ENCODE data around the gene GABARAP.

DNA sequence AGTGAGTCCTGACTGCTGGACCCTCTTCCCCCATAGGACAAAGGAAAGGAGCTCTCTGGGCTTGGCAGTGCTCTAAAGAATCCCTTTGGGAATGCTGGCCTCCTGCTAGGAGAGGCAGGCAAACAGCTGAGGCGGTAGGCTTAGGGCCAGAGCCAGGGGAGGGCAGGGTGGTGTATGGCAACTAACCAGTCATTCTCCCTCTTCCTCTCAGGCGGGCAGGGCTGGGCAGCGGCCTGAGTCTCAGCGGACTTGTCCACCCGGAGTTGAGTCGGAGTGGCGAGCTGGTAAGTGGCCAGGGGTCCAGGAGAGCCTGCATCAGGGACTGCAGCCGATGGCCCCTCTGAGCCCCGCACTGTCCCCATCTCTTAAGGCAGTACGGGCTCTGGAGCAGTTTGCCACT, 18.1 kb downstream of the GABARAP start:
- TF ChIP-seq FOXM1 (IDR thresholded peaks at IDR 0.05; ENCODE audit: low read depth): no peak
- no peak for TF ChIP-seq GATA2 (CRISPR knock-in tag; IDR thresholded peaks at IDR 0.05)
- TF ChIP-seq, protein P1, sequence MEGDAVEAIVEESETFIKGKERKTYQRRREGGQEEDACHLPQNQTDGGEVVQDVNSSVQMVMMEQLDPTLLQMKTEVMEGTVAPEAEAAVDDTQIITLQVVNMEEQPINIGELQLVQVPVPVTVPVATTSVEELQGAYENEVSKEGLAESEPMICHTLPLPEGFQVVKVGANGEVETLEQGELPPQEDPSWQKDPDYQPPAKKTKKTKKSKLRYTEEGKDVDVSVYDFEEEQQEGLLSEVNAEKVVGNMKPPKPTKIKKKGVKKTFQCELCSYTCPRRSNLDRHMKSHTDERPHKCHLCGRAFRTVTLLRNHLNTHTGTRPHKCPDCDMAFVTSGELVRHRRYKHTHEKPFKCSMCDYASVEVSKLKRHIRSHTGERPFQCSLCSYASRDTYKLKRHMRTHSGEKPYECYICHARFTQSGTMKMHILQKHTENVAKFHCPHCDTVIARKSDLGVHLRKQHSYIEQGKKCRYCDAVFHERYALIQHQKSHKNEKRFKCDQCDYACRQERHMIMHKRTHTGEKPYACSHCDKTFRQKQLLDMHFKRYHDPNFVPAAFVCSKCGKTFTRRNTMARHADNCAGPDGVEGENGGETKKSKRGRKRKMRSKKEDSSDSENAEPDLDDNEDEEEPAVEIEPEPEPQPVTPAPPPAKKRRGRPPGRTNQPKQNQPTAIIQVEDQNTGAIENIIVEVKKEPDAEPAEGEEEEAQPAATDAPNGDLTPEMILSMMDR (IDR thresholded peaks at IDR 0.05): no peak
- TF ChIP-seq EP300 (IDR thresholded peaks at IDR 0.05; ENCODE audit: borderline replicate concordance in 1 of 2, low read depth in 1 of 2, low read length in 1 of 2): no peak
- TF ChIP-seq GABPA (IDR thresholded peaks at IDR 0.05; ENCODE audit: low read depth): no peak
- no peak for TF ChIP-seq NFIC (IDR thresholded peaks at IDR 0.05; ENCODE audit: borderline replicate concordance)
- TF ChIP-seq POLR2AphosphoS5 (IDR thresholded peaks at IDR 0.05; ENCODE audit: low read depth, low read length): no peak
- TF ChIP-seq RAD21 (IDR thresholded peaks at IDR 0.05; ENCODE audit: low read length): no peak
- no peak for TF ChIP-seq TAF1 (IDR thresholded peaks at IDR 0.05; ENCODE audit: borderline replicate concordance, low read depth, low read length)
- TF ChIP-seq YY1 (IDR thresholded peaks at IDR 0.05; ENCODE audit: low read depth): no peak
- no peak for TF ChIP-seq EZH2phosphoT487 (IDR thresholded peaks at IDR 0.05; ENCODE audit: borderline replicate concordance, low read depth)
- TF ChIP-seq, protein P2, sequence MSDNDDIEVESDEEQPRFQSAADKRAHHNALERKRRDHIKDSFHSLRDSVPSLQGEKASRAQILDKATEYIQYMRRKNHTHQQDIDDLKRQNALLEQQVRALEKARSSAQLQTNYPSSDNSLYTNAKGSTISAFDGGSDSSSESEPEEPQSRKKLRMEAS (IDR thresholded peaks at IDR 0.05; ENCODE audit: low read depth): no peak
